DND-41 (cell line): ENCODE results near the gene SLC8B1.

Experiments
- ATAC-seq: fragments of 200-7000 bp; cut with Tn5 transposase; 3 replicates; pipeline ENCODE4 v1.9.1; 2021; ENCODE audit warnings: low read depth; ENCODE audit not compliant: insufficient read depth
- DNase-seq: peaks from one replicate; pipeline ENCODE4 v3.0.0-alpha.2; 2020
- H2AFZ ChIP-seq: 2 replicates; pipeline ENCODE4 v1.6.0; 2012; ENCODE audit warnings: low read depth, low read length
- H3K27ac ChIP-seq: 2 replicates; pipeline ENCODE4 v1.5.1; 2012; ENCODE audit warnings: low read length, inconsistent platforms
- H3K27me3 ChIP-seq: fragments of 200-600 bp; sonication (generic); 2 replicates; pipeline ENCODE4 v1.6.0; 2012; ENCODE audit warnings: low read length, mild to moderate bottlenecking, inconsistent platforms; ENCODE audit not compliant: insufficient read depth, poor library complexity
- H3K36me3 ChIP-seq: 2 replicates; pipeline ENCODE4 v1.5.1; 2012; ENCODE audit warnings: low read length, inconsistent platforms; ENCODE audit not compliant: insufficient read depth
- H3K4me1 ChIP-seq: 2 replicates; pipeline ENCODE4 v1.5.1; 2012; ENCODE audit warnings: mild to moderate bottlenecking, low read length; ENCODE audit not compliant: insufficient read depth
- H3K4me2 ChIP-seq: 2 replicates; pipeline ENCODE4 v1.6.0; 2012; ENCODE audit warnings: mild to moderate bottlenecking, moderate library complexity, low read length, inconsistent platforms; ENCODE audit not compliant: insufficient read depth
- H3K4me3 ChIP-seq, 2 experiments: fragments of 200-600 bp in 1 of 2; shearing (Covaris generic) in 1 of 2; 2 replicates each; pipeline ENCODE4 v1.5.1; 2012 to 2016; ENCODE audit warnings: inconsistent platforms in 2 of 2, low read length in 2 of 2, mild to moderate bottlenecking in 2 of 2, low read depth in 1 of 2, moderate library complexity in 1 of 2
- H3K79me2 ChIP-seq: 2 replicates; pipeline ENCODE4 v1.6.0; 2012; ENCODE audit warnings: low read length, inconsistent platforms; ENCODE audit not compliant: insufficient read depth
- H3K9ac ChIP-seq: 2 replicates; pipeline ENCODE4 v1.6.0; 2012; ENCODE audit warnings: low read depth, mild to moderate bottlenecking, inconsistent platforms, low read length, moderate library complexity
- H3K9me3 ChIP-seq: 2 replicates; pipeline ENCODE4 v1.5.1; 2012; ENCODE audit warnings: low read length, moderate library complexity, mild to moderate bottlenecking, inconsistent platforms; ENCODE audit not compliant: insufficient read depth, severe bottlenecking
- H4K20me1 ChIP-seq: 2 replicates; pipeline ENCODE4 v1.6.0; 2012; ENCODE audit warnings: low read length; ENCODE audit not compliant: insufficient read depth
- EZH2 ChIP-seq: IDR thresholded peaks from 3 replicates; pipeline ENCODE4 v1.6.1; 2012; ENCODE audit warnings: borderline replicate concordance, low read depth, mild to moderate bottlenecking, moderate library complexity, low read length, inconsistent platforms; ENCODE audit not compliant: severe bottlenecking
- TF ChIP-seq, protein P1 (sequence below): IDR thresholded peaks from 2 replicates; pipeline ENCODE4 v1.5.1; 2012; ENCODE audit warnings: borderline replicate concordance, low read length, moderate library complexity, mild to moderate bottlenecking; ENCODE audit not compliant: poor library complexity, severe bottlenecking; ENCODE audit errors: extremely low read depth

SLC8B1 gene

DNA sequence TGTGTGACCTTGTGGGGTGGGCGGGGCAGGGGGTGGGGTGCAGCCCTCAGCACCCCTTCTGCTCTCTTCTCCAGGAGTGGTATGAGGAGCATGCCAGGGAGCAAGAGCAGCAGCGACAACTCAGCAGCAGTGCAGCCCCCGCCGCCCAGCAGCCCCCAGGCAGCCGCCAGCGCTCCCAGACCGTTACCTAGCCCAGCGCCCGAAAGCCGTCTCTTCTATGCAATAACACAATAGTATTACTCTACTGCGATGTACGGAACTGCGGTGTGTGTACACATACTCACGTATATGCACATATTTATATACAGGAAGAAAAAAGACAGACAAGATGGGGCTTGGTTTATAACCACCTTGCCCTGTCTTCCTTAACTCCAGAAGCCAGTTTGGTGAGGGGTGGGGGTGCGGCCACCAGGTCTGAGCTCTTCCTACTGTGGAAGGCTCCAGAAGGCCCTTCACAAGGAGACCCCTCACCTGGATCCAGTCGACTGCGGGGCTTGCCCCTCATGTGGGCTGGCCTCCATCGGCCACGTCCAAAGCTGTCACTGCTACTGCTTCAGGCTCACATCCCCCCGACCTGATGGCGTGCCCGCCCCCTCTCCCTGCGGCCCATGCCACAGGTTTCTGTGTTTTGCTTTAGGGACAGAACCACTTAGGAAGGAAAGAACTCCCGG, 38.9 kb downstream of the SLC8B1 start:
- Histone ChIP-seq H2AFZ (no peak overlapping the region), H4K20me1 (no peaks in the 10 kb centered on the region), H3K9ac (no peak overlapping the region), H3K27me3 (no peaks in the 10 kb centered on the region), H3K36me3 (peaks cover 79% of the 10 kb centered on the region), H3K9me3 (no peaks in the 10 kb centered on the region), H3K4me1 (no peaks in the 10 kb centered on the region), H3K4me3 (no peak overlapping the region), H3K4me2 (no peak overlapping the region), H3K79me2 (no peaks in the 10 kb centered on the region), H3K27ac (no peak overlapping the region)
- TF ChIP-seq, protein P1, sequence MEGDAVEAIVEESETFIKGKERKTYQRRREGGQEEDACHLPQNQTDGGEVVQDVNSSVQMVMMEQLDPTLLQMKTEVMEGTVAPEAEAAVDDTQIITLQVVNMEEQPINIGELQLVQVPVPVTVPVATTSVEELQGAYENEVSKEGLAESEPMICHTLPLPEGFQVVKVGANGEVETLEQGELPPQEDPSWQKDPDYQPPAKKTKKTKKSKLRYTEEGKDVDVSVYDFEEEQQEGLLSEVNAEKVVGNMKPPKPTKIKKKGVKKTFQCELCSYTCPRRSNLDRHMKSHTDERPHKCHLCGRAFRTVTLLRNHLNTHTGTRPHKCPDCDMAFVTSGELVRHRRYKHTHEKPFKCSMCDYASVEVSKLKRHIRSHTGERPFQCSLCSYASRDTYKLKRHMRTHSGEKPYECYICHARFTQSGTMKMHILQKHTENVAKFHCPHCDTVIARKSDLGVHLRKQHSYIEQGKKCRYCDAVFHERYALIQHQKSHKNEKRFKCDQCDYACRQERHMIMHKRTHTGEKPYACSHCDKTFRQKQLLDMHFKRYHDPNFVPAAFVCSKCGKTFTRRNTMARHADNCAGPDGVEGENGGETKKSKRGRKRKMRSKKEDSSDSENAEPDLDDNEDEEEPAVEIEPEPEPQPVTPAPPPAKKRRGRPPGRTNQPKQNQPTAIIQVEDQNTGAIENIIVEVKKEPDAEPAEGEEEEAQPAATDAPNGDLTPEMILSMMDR, result no peak
- no peak for DNase-seq
- no peak for ATAC-seq

DNA sequence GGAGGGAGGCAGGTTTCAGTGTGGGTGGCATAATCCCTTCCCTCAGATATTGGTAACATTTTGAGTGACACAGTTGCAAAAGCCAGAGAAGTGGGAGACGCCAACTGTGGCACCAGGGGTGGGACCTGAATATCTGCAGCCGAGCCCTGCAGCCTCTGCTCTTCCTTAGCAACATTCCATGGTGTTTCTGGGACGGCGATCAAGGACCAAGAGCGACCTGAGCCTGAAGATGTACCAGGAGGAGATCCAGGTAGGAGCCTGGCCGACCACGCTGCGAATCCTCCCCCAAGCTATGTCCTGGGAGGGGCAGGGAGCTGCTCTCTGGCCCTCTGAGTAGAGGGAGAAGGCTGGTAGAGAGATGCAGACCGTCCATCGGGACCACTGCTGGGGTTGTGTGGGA, 41.8 kb downstream of the SLC8B1 start:
- H4K20me1 ChIP-seq, result no peaks in the 10 kb centered on the region
- DNase-seq (no peak), ATAC-seq (no peak)
- H3K27me3 ChIP-seq, result no peaks in the 10 kb centered on the region
- no peak overlapping the region for H3K4me2 ChIP-seq
- TF ChIP-seq, protein P1, result no peak
- TF ChIP-seq EZH2, result no peak
- H2AFZ ChIP-seq, result no peak overlapping the region
- H3K36me3 ChIP-seq, result peaks cover 87% of the 10 kb centered on the region
- H3K9ac ChIP-seq, result no peak overlapping the region
- no peak overlapping the region for H3K4me3 ChIP-seq
- no peaks in the 10 kb centered on the region for H3K9me3 ChIP-seq
- no peaks in the 10 kb centered on the region for H3K4me1 ChIP-seq
- no peaks in the 10 kb centered on the region for H3K79me2 ChIP-seq
- no peak overlapping the region for H3K27ac ChIP-seq

DNA sequence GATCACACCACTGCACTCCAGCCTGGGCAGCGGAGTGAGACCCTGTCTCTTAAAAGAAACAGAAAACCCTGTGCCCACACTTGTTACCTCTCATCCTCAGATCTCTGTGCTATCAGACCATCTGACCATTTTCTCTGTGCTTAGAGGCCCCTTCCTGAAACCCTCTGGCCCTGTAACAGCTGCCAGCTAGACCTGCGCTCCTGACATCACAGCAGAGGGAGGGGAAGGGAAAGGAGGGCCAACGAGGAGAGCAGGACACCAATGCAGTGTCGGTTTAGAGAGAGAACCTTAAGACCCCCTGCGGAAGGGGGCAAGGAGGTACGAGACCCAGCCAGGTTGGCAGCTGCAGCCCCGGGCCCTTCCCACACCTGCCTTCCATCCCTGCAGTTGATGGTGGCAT, 42.4 kb downstream of the SLC8B1 start:
- no peak overlapping the region for H2AFZ ChIP-seq
- H3K27me3 ChIP-seq, result no peaks in the 10 kb centered on the region
- no peaks in the 10 kb centered on the region for H3K9me3 ChIP-seq
- H3K4me1 ChIP-seq, result no peaks in the 10 kb centered on the region
- no peak overlapping the region for H3K4me2 ChIP-seq
- no peak for DNase-seq
- no peak overlapping the region for H3K4me3 ChIP-seq
- H3K36me3 ChIP-seq, result peaks cover 86% of the 10 kb centered on the region
- H3K9ac ChIP-seq, result no peak overlapping the region
- H3K27ac ChIP-seq, result no peak overlapping the region; the same call in 1 of the 2 replicates
- no peaks in the 10 kb centered on the region for H4K20me1 ChIP-seq
- TF ChIP-seq, protein P1, result no peak
- no peak for TF ChIP-seq EZH2
- H3K79me2 ChIP-seq, result no peaks in the 10 kb centered on the region
- ATAC-seq, result no peak
